ENCODE results near the gene LINC01488.

GRCh38 chr11:69513663-69514224 lies 32.3 kb downstream of the LINC01488 start:
- TF ChIP-seq NFE2L1 (CRISPR knock-in tag; IDR thresholded peaks at IDR 0.05; ENCODE audit: borderline replicate concordance) (no peak), ZBTB21 (CRISPR knock-in tag; IDR thresholded peaks at IDR 0.05) (no peak), BRD4 (CRISPR knock-in tag; IDR thresholded peaks at IDR 0.05) (no peak), FOXM1 (CRISPR knock-in tag; IDR thresholded peaks at IDR 0.05) (no peak), HNRNPLL (IDR thresholded peaks at IDR 0.05; ENCODE audit: low read depth, low read length, poor library complexity, severe bottlenecking) (no peak), MYNN (CRISPR knock-in tag; IDR thresholded peaks at IDR 0.05; ENCODE audit: low read depth) (no peak), KLF16 (CRISPR knock-in tag; IDR thresholded peaks at IDR 0.05) (no peak), ZNF143 (CRISPR knock-in tag; IDR thresholded peaks at IDR 0.05) (no peak), PCBP1 (IDR thresholded peaks at IDR 0.05; ENCODE audit: borderline replicate concordance, low read depth, low read length) (no peak)
- TF ChIP-seq, protein P1, sequence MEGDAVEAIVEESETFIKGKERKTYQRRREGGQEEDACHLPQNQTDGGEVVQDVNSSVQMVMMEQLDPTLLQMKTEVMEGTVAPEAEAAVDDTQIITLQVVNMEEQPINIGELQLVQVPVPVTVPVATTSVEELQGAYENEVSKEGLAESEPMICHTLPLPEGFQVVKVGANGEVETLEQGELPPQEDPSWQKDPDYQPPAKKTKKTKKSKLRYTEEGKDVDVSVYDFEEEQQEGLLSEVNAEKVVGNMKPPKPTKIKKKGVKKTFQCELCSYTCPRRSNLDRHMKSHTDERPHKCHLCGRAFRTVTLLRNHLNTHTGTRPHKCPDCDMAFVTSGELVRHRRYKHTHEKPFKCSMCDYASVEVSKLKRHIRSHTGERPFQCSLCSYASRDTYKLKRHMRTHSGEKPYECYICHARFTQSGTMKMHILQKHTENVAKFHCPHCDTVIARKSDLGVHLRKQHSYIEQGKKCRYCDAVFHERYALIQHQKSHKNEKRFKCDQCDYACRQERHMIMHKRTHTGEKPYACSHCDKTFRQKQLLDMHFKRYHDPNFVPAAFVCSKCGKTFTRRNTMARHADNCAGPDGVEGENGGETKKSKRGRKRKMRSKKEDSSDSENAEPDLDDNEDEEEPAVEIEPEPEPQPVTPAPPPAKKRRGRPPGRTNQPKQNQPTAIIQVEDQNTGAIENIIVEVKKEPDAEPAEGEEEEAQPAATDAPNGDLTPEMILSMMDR (CRISPR knock-in tag; IDR thresholded peaks at IDR 0.05) = no peak
